HepG2 (cell line): ENCODE results near the gene BCAS3. TPM values are rescaled to one million over a fixed set of nuclear protein-coding genes. Genes with fewer than 3 reads are reported as not detected.

Source experiments
- CSRNP1 ChIP-seq: sonication (generic); formaldehyde crosslinking; IDR thresholded peaks from 2 replicates; pipeline ENCODE4 v1.8.1; 2023; ENCODE audit warnings: mild to moderate bottlenecking, missing genetic modification reagents
- DDIT3 ChIP-seq: sonication (generic); formaldehyde crosslinking; IDR thresholded peaks from 2 replicates; pipeline ENCODE4 v1.4.0; 2020; ENCODE audit warnings: mild to moderate bottlenecking, missing genetic modification reagents
- E2F1 ChIP-seq: sonication (generic); formaldehyde crosslinking; IDR thresholded peaks from 2 replicates; pipeline ENCODE4 v1.5.0; 2020; ENCODE audit warnings: missing genetic modification reagents
- GATA4 ChIP-seq: sonication (generic); IDR thresholded peaks from 2 replicates; pipeline ENCODE4 v1.6.1; 2016; ENCODE audit warnings: antibody characterized with exemption, low read depth, borderline replicate concordance
- HNRNPK ChIP-seq: fragments of 200-400 bp; formaldehyde crosslinking; IDR thresholded peaks from 2 replicates; pipeline ENCODE4 v1.6.1; 2018; ENCODE audit warnings: low read length, low read depth, moderate library complexity, mild to moderate bottlenecking; ENCODE audit not compliant: poor library complexity, severe bottlenecking
- HOXA9 ChIP-seq: sonication (generic); formaldehyde crosslinking; IDR thresholded peaks from 2 replicates; pipeline ENCODE4 v1.8.1; 2022; ENCODE audit warnings: missing genetic modification reagents, mild to moderate bottlenecking, moderate library complexity, borderline replicate concordance
- IRF9 ChIP-seq: sonication (generic); formaldehyde crosslinking; IDR thresholded peaks from 2 replicates; pipeline ENCODE4 v1.8.0; 2022; ENCODE audit warnings: missing genetic modification reagents, mild to moderate bottlenecking, borderline replicate concordance
- KLF11 ChIP-seq: IDR thresholded peaks from 2 replicates; pipeline ENCODE4 v1.6.1; 2016; ENCODE audit warnings: missing compliant biosample characterization
- KLF9 ChIP-seq: IDR thresholded peaks from 2 replicates; pipeline ENCODE4 v1.6.1; 2016; ENCODE audit warnings: low read depth
- MBNL3 ChIP-seq: fragments of 250-450 bp; sonication (Bioruptor Pico); conservative IDR thresholded peaks from 2 replicates; pipeline ENCODE4 v1.8.0; 2022; ENCODE audit warnings: mild to moderate bottlenecking, inconsistent platforms
- MLLT10 ChIP-seq: sonication (generic); formaldehyde crosslinking; IDR thresholded peaks from 2 replicates; pipeline ENCODE4 v1.4.0; 2020; ENCODE audit warnings: missing genetic modification reagents
- SCMH1 ChIP-seq: sonication (generic); formaldehyde crosslinking; IDR thresholded peaks from 2 replicates; pipeline ENCODE4 v1.9.0; 2021; ENCODE audit warnings: missing genetic modification reagents, mild to moderate bottlenecking, borderline replicate concordance
- SKI ChIP-seq: fragments of 450-650 bp; IDR thresholded peaks from one replicate; pipeline ENCODE4 v1.6.1; 2018; ENCODE audit warnings: mild to moderate bottlenecking; ENCODE audit not compliant: partially characterized antibody
- ZBTB7A ChIP-seq: sonication (generic); formaldehyde crosslinking; IDR thresholded peaks from 2 replicates; pipeline ENCODE4 v1.8.0; 2022; ENCODE audit warnings: mild to moderate bottlenecking, missing genetic modification reagents
- ZFP1 ChIP-seq: IDR thresholded peaks from 2 replicates; pipeline ENCODE4 v1.6.1; 2016
- ZNF281 ChIP-seq: sonication (generic); formaldehyde crosslinking; IDR thresholded peaks from 2 replicates; pipeline ENCODE4 v1.4.0; 2020; ENCODE audit warnings: missing genetic modification reagents, borderline replicate concordance
- ZNF468 ChIP-seq: sonication (generic); formaldehyde crosslinking; IDR thresholded peaks from 2 replicates; pipeline ENCODE4 v1.8.0; 2022; ENCODE audit warnings: mild to moderate bottlenecking, moderate library complexity, missing genetic modification reagents
- ZNF563 ChIP-seq: sonication (generic); formaldehyde crosslinking; IDR thresholded peaks from 2 replicates; pipeline ENCODE4 v1.8.0; 2022; ENCODE audit warnings: mild to moderate bottlenecking, moderate library complexity, missing genetic modification reagents
- ZNF639 ChIP-seq: conservative IDR thresholded peaks from 2 replicates; pipeline ENCODE4 v1.6.1; 2018; ENCODE audit warnings: missing genetic modification reagents
- ZNF790 ChIP-seq: sonication (generic); formaldehyde crosslinking; IDR thresholded peaks from 2 replicates; pipeline ENCODE4 v1.8.0; 2022; ENCODE audit warnings: missing genetic modification reagents, mild to moderate bottlenecking, borderline replicate concordance
- ZNF841 ChIP-seq: sonication (generic); formaldehyde crosslinking; IDR thresholded peaks from 2 replicates; pipeline ENCODE4 v1.8.1; 2023; ENCODE audit warnings: missing genetic modification reagents, borderline replicate concordance
- polyA plus RNA-seq, 8 experiments: library from polyadenylated mRNA; depleted of rRNA in 3 of 8; stranded (reverse) in 7 of 8; unstranded in 1 of 8; fragments of >200 nt; fragmentation: Illumina TruSeq in 4 of 8; extraction: Trizol in 4 of 8; gene quantifications; 2 replicates each; pipeline versions ENCODE4 v1.2.1 to v1.2.3, GENCODE V29; 2011 to 2016; ENCODE audit warnings: low read depth in 4 of 8, missing spikeins in 1 of 8, mixed read lengths in 1 of 8; ENCODE audit not compliant: insufficient read depth in 1 of 8
- total RNA-seq, 5 experiments: library from RNA; depleted of rRNA; stranded (reverse); fragments of >200 nt; fragmentation: Illumina TruSeq; extraction: Trizol; gene quantifications; 2 replicates each; pipeline ENCODE4 v1.2.3, GENCODE V29; 2016; ENCODE audit warnings: low read depth in 1 of 5

Gene BCAS3
- total and polyA plus RNA-seq, 2 of the 13 experiments (the other 11 are each of a cell fraction or from before 2014, with no cell fraction given), result 10.7 to 11.2 TPM

- TF ChIP-seq IRF9 (CRISPR knock-in tag) (no peak), KLF11 (no peak; the same call in 1 of the 2 replicates), MBNL3 (no peak), ZFP1 (CRISPR knock-in tag) (no peak), SCMH1 (CRISPR knock-in tag) (no peak), ZNF841 (CRISPR knock-in tag) (no peak), ZNF790 (CRISPR knock-in tag) (no peak), MLLT10 (no peak), KLF9 (CRISPR knock-in tag) (no peak), ZNF639 (CRISPR knock-in tag) (no peak), GATA4 (no peak), CSRNP1 (no peak), SKI (no peak), HOXA9 (CRISPR knock-in tag) (no peak), ZNF281 (peak; percentile 37; the same call in 1 of the 2 replicates), DDIT3 (no peak), E2F1 (no peak), ZNF468 (CRISPR knock-in tag) (no peak), ZNF563 (peak; percentile 19; the same call in 1 of the 2 replicates), HNRNPK (no peak), ZBTB7A (CRISPR knock-in tag) (peak; percentile 89)
These were observed 739.1 kb downstream of the BCAS3 start (continued) for GRCh38 chr17:61416540-61417363.
